HG03135 (cell line): ENCODE measurements around the gene CARMIL3.
A peak's percentile ranks its signal among the peaks of the same experiment; 100 is the strongest.
"Not testable (repeated sequence)": the region's sequence is repeated elsewhere in the genome, so short reads cannot be mapped to it uniquely, and the experiment has no call there.

Experiments
- ATAC-seq: cut with Tn5 transposase; IDR thresholded peaks from one replicate; pipeline ENCODE4 v1.9.1; 2021; ENCODE audit warnings: mild to moderate bottlenecking, moderate library complexity; ENCODE audit not compliant: unreplicated experiment

Gene CARMIL3

DNA sequence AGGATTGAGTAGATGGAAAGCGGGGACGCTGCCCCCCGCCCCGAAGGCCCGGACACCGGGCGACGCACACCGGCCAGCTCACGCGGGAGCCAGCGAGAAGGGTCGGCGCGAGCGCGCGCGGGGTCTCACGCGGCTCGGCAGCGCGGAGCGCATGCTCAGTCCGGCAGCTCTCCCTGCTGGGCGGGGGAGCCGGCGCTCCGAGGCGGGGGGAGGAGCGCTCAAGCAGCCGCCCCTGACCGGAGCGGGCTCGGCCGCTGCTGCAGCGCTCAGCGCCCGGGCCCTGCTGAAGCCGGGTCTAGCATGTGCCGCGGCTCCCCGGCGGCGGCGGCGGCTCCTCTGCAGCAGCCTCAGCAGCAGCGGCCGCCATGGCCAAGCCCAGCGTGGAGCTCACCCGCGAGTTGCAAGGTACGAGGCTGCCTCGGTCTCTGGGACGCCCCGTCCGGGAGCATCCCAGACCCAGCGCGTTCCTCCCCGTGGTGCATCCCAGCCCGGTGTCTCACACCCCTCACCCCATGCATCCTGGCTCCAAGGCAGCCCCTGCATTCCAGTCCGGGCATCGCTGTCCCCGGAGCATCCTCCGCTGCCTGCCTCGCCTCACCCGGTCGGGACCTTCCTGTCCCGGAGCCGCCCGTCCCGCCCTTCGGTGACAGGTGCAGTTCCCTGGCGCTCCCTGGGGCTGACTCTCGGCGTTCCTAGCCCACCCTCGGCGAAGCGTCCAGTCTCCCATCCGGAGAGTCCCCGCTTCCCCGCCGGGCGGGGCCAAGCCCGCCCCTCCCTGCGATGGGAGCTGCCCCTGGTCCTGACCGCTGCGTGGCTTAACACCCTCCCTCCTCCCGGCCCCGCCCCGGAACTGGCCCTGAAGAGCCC, at the start of gene CARMIL3:
Gene CARMIL3, plus strand, starts transcription at position 221 of the 867 bp plus-strand sequence. Its CDS starts 145 bp downstream, at position 366.
- peak; percentile 66 for ATAC-seq

GRCh38 chr14:24006471-24006816, 45.4 kb upstream of the CARMIL3 start:
- peak; percentile 44 for ATAC-seq

DNA sequence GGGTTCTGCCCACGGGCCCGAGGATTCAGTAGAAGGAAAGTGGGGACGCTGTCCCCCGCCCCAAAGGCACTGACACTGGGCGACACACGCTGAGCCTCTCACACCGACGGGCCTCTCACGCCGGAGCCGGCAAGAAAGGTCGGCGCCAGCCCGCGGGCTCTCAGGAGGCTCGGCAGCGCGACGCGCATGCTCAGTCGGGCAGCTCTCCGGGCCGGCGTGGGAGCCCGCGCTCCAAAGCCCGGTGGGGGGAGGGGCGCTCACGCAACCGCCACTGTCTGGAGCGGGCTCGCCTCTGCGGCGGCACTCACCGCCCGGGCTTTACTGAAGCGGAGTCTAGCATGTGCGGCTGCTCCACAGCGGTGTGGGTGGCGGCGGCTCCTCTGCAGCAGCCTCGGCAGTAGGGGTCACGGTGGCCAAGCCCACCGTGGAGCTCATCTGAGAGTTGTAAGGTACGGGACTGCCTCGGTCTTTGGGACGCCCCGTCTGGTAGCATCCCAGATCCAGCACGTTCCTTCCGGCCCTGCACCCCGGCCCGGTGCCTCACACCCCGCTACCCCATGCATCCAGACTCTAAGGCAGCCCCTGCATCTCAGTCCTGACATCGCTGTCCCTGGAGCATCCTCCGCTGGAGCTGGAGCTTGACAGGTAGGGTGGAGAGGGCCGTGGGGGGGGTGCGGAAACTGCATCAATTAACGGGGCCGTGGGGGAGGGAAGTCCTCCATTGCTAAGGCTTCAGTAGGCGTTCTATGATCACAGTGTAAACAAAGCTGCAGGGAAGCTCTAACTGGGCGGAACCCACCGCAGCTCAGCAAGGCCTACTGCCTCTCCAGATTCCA, 44.8 kb upstream of the CARMIL3 start:
- peak; percentile 81 for ATAC-seq

- ATAC-seq, result no peak
Observed at GRCh38 chr14:24011051-24011450, 40.8 kb upstream of the CARMIL3 start.

- not testable (repeated sequence) for ATAC-seq
Observed at GRCh38 chr14:24012726-24013273, 39.0 kb upstream of the CARMIL3 start.

DNA sequence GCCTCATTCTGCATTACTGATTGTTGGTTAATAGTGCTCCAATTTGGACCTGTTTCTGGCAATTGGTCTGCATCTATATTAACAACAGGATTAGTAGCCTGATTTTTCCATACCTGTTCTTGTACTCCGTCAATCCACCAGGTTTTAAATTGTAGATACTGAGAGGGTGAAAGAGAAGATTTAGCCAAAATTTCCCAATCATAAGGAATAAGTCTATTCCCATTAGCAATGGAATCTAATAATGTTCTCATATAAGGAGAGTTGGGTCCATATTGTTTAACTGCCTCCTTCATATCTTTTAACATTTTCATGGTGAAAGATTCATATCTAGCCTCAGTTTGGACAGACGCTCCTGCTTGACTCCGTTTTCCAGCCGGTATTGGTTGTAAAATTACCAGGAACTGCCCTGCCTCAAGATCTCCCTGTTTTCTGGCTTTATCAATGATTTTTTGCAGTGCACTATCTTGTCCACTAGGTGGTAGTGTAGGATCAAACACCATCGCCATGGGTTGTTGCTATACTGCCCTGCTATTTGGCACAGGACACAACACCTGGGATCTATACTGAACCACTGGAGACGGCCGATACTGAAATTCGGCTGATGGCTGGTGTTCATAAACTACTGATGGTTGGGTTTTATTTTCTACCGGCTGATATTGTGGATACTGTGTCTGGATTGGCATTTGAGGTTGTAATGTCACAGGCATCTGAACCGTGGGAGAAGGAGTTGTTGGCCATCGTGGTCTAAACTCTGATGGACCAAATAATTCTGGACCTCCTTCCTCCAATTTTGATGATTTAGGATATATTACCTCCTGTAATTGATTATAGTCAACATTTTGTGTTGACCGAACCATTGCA, 37.9 kb upstream of the CARMIL3 start:
- no peak for ATAC-seq

GRCh38 chr14:24015745-24016144, 36.1 kb upstream of the CARMIL3 start:
- ATAC-seq, result not testable (repeated sequence)

DNA sequence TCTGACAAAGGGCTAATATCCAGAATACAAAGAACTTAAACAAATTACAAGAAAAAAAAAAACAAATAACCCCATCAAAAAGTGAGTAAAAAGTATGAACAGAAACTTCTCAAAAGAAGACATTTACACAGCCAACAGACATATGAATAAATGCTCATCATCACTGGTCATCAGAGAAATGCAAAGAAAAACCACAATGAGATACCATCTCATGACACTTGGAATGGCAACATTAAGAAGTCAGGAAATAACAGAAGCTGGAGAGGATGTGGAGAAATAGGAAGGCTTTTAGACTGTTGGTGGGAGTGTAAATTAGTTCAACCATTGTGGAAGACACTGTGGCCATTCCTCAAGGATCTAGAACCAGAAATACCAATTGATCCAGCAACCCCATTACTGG, 32.8 kb upstream of the CARMIL3 start:
- ATAC-seq, result not testable (repeated sequence)

- ATAC-seq, result not testable (repeated sequence)
Observed at GRCh38 chr14:24019944-24020343, 31.9 kb upstream of the CARMIL3 start.

DNA sequence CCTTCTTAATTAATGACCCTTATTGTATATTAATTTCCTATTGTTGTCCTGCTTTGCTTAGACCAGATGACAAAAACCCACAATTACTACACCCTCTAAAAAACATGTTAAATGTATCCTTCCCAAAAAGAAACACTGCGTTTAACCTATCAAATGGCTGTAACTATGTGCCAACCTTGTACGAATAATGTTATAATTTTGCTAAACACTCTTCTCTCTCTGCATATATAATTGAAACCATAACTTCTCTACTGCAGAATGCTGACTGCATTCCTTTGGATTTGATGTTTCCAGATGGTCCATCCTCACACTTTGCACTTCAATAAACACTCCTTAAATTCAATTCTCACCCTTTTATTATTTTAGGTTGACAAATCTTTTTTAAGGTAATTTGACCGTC, 31.3 kb upstream of the CARMIL3 start:
- not testable (repeated sequence) for ATAC-seq

GRCh38 chr14:24024939-24025418, 26.8 kb upstream of the CARMIL3 start:
- ATAC-seq, result not testable (repeated sequence)

DNA sequence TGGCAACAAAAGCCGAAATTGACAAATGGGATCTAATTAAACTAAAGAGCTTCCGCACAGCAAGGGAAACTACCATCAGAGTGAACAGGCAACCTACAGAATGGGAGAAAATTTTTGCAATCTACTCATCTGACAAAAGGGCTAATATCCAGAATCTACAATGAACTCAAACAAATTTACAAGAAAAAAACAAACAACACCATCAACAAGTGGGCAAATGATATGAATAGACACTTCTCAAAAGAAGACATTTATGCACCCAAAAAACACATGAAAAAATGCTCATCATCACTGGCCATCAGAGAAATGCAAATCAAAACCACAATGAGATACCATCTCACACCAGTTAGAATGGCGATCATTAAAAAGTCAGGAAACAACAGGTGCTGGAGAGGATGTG, 22.1 kb upstream of the CARMIL3 start:
- not testable (repeated sequence) for ATAC-seq

DNA sequence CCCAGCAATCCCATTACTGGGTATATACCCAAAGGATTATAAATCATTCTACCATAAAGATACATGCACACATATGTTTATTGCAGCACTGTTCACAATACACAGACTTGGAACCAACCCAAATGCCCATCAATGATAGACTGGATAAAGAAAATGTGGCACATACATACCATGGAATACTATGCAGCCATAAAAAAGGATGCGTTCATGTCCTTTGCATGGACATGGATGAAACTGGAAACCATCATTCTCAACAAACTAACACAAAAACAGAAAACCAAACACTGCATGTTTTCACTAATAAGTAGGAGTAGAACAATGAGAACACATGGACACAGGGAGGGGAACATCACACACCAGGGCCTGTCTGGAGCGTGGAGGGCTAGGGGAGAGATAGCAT, 20.5 kb upstream of the CARMIL3 start:
- ATAC-seq, result not testable (repeated sequence)

- no peak for ATAC-seq
Observed at GRCh38 chr14:24032727-24033418, 18.9 kb upstream of the CARMIL3 start.

- not testable (repeated sequence) for ATAC-seq
Observed at GRCh38 chr14:24035769-24036168, 16.0 kb upstream of the CARMIL3 start.

DNA sequence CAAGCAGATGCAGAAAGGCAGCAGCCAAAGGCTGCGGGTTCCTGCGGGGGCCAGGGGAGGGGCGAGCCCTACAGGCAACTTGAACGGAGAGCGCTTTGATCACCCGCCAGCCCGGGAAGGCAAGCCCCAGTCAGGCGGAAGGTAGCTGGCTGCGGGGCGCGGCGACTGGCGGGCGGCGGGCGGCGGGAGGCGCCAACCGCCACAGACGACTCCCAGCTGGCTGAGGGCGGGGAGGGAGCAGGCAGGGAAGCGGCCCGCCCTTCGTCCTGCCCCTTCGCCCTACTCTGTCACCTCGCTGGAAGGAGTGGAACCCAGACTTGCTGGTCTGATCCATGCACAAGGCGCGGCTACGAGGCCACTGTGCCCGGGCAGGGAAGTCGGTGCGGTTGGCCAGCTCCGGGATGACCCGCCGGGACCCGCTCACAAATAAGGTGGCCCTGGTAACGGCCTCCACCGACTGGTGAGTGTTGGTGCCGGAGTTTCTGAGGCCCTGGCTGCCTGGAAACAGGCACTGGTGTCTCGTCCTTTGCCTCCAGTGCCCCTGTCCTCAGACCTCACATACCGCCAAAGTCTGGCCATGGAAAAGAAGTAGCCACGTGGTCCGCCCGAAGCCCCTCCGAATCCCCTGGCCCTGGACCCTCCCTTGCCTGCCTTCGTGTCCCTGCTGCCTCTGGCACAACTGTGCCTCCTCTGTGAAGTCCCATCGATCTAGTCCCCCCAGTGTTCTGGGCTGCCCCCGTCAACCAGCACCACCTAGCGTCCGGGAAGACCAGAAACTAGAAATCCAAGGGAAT, 15.4 kb upstream of the CARMIL3 start:
- peak; percentile 47 for ATAC-seq

GRCh38 chr14:24036963-24037657, 14.7 kb upstream of the CARMIL3 start:
- ATAC-seq, result peak; percentile 30

- ATAC-seq, result no peak
Observed at GRCh38 chr14:24037658-24038037, 14.2 kb upstream of the CARMIL3 start.
